ENCODE results near the gene FOXP1.

Gene FOXP1

DNA sequence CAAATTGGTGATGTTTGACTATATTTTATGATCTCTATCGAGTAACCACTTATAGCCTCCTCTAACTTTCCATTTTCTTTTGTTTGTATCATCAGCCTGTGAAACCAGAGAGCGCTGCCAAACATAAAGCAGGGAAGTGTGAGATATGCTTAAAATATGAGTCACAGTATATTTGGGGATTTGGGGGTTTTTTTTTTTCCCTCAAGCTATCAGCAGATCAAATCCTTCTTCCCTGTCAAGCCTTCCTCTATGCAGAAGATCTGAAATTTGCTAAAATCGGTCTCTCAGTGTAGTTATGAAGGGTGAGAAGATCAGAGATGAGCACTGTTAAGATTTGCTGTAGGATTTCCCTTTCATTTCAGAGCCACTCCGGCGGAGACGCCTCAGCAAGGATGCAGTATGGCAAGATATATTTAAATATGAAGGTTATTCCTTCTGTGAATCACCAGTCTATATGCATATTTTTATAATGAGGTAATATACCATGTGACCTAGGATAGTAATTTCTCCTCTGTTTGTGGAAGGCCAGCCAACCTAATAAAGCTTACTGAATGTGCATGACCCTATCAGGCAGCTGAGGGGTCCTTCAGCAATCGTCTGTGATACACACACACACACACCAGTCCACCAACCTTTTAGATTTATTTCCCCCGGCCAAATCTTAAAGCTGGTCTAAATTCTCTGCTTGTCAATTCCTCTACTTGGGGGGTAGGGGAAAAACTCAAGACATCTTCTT, 474.1 kb downstream of the FOXP1 start:
- no peak for DNase-seq

DNA sequence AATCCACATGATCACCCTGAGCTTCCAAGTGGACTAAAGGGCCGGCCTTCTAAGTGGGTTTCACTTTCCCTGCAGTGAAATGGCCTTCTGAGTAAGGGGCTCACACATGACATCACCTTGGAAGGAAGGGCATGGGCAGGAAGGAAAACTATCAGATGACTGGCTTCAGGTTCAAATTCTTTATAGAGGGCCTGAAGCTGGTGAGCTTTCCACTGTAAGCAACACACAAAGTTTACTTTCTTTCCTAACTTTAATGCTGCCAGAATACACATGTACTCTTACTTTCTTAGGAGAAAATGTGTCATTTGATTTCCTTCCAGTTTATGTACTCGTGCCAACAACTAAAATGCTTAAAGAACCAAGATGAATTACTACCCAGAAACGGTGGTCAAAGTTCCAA, 475.6 kb downstream of the FOXP1 start:
- no peak for DNase-seq

DNA sequence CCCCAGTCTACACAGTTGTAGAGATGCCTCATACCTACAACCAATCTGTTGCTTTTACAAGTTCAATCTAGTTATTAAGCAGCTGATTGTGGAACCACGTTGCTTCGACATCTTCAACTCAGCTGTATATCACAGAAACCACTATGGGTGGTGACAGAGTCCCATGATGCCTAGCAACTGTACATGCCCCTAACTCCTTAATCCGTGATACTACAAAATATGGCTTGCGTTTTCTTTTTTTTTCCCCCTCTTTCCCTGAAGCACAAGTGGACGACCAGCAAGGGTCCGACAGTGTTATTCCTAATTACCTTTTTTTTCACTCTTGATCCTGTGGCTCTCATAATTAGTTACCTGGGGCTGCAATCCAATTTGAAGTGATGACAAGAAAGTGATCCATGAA, 478.6 kb downstream of the FOXP1 start:
- no peak for DNase-seq

GRCh38 chr3:71104556-71104955, 479.0 kb downstream of the FOXP1 start:
- DNase-seq: no peak

DNA sequence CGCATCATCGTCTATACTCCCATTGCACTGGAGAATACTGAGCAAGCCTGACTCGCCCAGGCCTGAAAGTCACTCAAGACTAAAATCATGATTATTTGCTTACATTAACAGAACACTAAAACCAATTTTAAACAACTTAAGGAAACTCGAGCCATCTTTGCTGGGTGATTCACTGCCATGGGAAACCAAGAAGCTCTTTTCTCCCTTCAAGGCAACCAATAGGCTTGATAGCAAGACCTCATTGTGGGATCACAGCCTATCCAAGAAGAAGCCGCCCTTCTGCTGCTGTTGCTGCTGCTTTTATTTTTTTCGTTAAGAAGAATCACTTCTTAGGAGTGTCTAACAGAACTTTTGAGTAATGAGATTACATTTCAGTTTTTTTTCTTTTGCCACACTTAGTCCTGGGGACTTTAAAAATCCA, 479.4 kb downstream of the FOXP1 start:
- no peak for DNase-seq

DNA sequence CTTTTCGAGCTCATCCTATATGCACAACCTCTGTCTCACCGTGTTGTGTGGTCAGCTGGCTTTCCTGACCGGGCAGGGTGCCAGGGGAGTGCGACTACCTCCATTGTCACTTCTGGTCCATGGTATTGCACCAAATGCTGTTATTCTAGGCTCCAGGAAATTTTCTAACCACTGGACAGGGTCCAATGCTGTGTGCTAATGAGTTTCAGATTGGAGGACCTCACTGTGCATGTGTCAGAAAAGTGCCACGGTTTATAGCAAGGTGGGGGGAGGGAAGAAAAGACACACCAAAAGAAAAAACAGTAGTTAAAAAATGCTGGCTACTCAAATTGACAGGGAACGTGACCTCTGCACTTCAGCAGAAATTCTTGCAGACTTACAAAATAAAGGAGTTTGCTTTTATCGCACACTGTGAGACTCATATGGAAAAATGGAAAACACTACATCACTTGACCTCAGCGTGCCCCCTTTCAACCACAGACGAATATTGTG, 480.1 kb downstream of the FOXP1 start:
- DNase-seq: no peak

- DNase-seq: peak; percentile 26
These were observed 481.2 kb downstream of the FOXP1 start for GRCh38 chr3:71102111-71102983.

GRCh38 chr3:71101626-71102025, 481.9 kb downstream of the FOXP1 start:
- DNase-seq: no peak

- no peak for DNase-seq
These were observed 482.5 kb downstream of the FOXP1 start for GRCh38 chr3:71101014-71101413.

DNA sequence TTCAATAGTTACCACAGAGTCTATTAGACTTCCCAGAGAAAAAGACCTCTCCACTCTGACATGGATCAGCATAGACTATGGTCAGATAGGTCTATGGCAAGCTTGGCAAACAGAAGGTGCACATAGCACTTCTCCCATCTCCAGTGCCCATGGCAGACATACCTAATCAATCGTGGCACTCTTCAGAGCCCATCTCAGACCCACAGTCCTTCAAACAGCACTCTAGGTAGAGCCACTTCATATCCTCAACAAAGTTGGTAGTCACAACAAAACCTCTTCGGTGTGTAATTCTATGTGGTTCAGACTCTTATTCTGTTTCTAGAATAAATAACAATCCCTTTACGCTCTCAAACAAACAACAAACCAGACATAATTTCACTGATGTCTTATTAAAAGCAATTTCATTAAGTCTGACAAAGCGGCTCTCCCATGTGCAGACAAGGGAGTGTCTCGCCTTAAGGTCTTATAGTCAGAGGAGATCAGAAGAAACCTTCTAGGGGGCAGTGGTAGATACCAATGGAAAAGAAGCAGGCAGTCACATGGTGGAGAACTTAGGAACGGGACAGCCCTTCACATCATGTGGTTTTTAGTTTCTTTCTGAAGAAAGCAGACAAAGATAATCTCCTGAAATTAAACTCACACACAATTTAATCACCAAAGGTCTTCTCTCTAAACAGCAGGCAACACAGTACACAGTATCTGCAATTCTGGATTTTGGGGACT, 483.4 kb downstream of the FOXP1 start:
- DNase-seq: no peak

DNA sequence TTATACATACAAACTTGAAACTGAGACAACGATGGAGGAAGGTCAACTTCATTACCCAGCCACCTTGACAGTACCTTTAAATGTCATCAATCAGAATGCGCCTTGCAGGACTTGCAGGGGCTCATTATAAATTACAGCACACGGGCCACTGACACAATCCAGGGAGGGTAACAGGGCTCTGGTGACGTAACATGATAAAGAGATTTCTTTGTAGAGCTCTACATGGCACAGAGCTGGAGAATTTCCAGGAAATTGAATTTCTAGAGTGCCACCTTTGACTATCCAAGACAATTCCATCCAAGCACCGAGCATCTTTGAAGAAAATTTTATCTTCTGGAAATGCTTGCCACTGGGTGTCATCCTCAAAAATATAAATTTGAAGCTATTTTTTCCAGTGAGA, 486.0 kb downstream of the FOXP1 start:
- no peak for DNase-seq

GRCh38 chr3:71095511-71096291, 487.8 kb downstream of the FOXP1 start:
- DNase-seq: no peak

GRCh38 chr3:71094658-71095209, 488.8 kb downstream of the FOXP1 start:
- no peak for DNase-seq

- DNase-seq: no peak
These were observed 490.9 kb downstream of the FOXP1 start for GRCh38 chr3:71092665-71093064.

DNA sequence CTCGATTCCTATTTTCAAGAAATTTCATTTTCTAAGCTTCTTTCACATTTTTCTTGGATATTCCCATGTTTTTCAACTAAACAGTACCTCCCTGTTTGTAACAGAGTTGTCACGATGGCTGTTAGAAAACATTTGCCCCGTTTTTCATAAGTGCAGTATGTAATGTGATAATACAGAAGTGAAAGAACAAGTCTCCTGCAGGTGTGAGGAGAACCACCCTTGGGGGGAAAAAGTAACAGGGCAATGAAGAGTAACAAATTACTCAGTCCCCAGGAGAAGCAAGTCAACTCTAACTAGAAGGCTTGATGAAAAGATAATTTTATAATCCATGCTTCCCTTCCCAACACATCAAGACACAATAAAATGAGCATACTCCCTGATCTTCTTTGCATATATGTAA, 493.3 kb downstream of the FOXP1 start:
- no peak for DNase-seq

GRCh38 chr3:71089271-71089847, 494.2 kb downstream of the FOXP1 start:
- DNase-seq: no peak

DNA sequence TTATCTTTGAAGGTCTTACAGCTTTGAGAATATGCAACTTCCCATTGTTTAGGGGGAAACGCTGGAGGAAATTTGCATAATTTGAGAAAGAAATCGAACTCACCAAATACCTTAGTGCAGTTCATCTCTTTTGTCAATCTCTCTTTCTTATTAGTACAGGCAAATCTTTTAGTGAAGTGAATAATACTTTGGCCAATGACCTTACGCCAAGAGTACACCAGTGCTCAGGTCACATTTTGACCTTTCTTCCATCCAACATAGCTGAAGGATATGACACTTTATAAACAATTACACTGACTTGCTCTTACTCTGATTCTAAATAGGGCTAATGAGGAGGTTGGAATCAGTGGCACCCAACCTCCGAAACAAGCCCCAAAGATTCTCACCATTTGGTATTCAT, 494.8 kb downstream of the FOXP1 start:
- DNase-seq: no peak

DNA sequence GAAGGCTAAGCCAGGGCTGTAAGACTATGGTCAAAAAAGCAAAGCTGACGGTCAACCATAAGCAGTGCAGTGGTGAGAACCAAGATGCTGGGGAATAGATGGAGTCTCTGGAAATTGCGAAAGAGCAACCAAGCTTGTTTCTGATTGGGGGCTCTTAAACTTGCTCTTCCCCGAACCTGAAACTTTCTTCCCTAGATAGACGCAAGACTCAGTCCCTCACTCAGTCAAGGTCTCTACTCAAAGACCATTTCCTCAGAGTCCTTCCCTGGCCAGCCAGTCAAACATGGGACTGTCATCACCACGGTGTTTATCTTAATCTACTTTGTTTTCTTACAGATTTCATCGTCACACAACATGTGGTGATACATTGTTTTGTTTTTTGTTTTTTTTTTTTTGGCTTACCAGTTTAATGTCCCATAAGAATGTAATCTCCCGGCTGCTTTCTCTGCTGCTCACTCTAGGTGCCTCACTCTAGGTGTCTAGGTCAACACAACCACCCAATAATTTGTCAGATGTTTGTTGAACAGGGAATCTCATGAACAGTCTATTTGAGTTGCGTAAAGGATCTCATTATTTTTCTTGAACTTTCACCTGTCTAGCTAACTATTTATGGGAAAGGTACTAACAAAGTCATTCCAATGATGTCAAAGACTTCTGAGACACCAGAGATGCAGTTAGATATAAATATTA, 495.4 kb downstream of the FOXP1 start:
- DNase-seq: no peak

DNA sequence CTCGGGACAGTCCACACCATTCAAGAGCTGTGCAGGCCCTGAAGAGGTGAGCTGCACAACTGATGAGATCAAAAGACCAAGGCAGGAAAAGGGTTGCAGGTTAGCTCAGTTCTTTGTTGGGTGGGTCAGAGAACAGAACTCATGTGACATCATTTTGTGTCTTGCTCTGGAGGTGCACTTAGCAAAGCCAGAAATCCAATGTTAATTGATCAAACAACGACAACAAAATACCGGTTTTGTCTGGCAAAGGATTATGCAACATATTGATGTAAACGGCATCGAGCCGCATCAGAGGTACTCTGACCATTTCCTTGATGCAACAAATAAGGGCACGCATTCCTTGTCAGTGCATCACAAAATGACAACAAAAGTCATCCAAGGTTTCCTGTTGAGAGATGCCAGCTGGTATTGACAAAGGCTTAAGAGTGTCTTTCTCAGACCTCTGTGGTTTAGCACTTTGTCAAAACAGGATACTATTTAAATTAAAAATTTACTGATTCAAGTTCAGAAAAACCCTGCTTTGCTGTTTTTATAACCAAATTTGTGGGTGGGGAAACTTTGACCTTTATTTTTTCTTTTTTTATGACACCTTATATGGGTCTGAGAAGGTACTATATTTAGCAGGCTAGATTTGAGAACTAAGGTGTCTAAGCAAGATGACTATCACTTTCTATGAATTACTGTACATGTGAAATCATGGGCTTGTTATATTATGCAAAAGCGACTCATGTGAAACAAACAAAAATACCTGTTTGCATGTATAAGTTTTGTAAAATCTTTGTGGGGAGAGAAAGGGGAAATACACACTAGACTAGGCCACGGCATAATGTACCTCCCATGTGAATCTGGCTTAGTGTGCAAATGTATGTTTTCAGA, 496.1 kb downstream of the FOXP1 start:
- peak; percentile 90 for DNase-seq

GRCh38 chr3:71086777-71087142, 496.8 kb downstream of the FOXP1 start:
- no peak for DNase-seq

Data from activated CD4-positive, alpha-beta T cell treated with anti-CD3 and anti-CD28 coated beads, Interleukin-10, Interleukin-2, amounts not matched to agents 100 ng/mL and 50 ng/mL, durations not matched to agents 16 hours and 8 hours (primary cell).